HG03457 (cell line): Measurements from ENCODE around the gene CLEC16A.

Source experiments
- ATAC-seq: cut with Tn5 transposase; IDR thresholded peaks from one replicate; pipeline ENCODE4 v1.9.1; 2021; ENCODE audit warnings: moderate number of reproducible peaks; ENCODE audit not compliant: unreplicated experiment

CLEC16A gene

DNA sequence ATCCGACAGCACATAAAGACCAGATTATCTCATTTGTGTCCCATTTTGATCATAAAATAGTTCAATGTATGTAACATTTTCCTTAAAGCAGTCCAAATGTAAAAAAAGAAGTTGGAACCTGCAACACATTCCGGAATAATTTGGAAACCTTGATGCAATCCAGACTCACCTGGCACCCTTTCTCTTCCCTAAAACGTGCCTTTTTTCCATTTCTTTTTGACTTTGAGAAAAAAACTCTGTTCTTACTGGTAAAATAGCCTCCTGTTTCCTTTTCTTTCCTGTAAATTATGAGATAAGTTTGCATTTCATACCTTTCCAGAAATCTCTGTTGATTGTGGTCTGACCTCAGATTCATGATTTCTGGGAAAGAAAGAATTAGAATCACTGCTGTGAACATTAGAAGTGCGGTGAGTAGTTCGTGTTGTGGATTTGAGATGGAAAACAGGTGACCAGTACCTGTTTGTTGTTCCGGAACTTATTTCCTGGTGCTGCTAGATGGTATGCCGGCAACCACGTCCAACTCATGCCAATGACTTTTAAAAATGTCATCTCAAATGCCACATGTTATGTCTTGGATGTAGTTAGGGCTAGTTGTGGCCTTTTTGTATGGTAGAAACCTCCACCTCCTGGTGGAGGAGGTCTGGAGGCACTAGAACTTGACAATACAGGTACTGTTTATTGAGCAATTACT, 203.5 kb downstream of the CLEC16A start:
- ATAC-seq = no peak

DNA sequence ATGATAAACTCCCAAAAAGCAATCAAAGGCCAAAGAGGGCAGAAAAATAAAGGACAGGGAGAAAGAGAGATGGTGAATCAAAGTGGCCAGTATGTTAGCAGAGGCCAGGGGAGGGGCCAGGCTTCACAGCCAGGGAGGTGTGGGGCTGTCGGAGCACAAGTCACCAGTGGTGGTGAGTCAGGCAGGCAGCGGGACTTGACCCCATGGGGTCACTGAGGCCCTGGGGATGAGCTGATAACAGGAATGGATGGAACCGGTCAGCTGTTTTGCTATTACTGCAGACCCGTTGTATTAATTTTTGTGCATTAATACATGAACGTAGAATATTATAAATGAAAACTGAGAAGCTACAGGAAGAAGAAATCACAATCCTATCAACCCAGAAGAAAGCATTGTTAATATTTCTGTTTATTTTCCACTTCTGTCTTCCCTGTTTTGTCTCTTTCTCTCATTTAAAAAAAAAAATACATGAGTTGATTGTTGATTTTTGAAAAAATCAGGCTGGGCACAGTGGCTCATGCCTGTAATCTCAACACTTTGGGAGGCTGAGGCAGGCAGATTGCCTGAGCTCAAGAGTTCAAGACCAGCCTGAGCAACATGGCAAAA, 204.8 kb downstream of the CLEC16A start:
- ATAC-seq = no peak

DNA sequence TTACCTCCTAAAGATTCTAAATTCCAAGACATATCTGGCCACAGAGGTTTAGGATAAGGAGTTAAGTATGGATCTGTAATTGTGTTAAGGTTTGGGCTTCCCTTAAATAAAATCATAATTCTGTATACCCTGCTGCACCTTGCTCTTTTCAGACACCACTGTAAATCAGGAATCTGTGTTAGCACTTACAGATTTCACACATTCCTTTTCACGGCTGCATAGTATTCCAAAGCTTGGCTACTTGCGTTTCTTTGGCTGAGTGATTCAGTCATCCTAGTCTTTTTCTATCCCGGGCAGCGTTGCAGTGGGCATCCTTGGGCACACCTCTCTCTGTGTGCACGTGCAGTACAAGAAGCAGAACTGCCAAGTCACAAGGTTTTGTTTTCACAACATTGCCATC, 205.8 kb downstream of the CLEC16A start:
- ATAC-seq = no peak

DNA sequence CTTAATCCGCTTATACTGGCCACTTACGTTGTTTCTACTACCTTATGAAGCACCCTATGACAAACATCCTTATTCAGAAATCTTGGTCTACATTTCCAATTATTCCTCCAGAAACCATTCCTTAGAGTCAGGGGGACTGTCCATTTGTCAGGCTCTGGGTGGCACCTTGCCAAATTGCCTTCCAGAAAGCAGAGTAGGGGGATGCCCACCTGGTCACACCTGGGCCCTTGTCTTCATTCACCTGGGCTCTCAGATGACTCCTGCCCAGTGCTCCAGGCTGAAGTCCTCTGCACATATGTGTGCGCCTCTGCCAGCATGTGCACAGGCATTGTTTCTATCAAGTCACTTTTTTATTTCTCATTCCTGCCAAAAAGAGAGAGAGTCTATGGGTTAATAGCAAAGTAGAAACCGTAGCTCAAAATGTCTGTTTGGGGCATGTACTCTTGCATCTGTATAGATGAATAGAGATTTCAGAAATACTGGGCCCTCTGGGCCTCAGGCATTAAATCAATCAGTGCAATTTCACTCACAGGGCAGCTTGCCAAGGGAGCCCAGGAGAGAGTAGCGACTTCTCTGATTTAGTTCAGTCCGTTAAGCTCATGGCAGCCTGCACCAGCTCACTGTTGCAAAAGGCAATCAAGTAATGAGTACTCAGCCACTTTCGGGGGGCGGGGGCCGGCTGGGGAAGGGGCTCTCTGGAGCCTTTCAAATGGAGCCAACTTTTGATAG, 207.0 kb downstream of the CLEC16A start:
- no peak for ATAC-seq

DNA sequence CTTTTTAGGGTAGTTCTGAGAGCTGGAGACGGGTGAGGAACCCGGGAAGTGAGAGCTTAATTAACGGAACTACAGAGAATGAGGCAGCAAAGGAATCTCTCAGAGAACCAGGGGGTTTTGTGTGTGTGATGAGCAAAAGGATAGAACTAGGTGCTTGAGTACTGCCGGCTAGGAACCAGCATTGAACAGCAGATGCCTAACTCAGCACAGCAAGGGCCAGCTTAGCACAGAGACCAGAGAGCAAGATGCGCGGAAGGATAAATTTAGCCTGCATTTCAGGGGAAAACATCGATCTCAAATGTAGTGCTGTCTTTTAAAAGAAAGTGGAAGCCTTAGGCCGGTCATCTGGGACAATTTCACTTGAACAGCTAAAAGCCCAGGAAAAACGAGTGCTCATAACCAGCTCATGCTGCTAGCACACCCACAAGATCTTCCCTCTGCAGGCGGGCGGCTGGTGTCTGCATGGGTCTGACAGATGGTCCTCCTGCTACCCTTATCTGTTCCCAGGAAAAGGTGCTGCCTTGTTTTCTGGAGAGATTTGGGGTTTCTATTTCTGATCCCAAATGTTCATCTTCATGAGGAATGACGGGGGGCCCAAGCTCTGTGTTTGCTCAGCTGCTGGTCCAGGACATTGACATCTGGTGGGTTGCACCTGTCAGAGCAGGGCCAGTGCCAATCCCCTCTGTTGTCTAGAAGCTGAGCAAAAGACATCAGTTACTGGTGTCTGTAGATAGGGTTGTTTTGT, 207.7 kb downstream of the CLEC16A start:
- ATAC-seq = no peak

DNA sequence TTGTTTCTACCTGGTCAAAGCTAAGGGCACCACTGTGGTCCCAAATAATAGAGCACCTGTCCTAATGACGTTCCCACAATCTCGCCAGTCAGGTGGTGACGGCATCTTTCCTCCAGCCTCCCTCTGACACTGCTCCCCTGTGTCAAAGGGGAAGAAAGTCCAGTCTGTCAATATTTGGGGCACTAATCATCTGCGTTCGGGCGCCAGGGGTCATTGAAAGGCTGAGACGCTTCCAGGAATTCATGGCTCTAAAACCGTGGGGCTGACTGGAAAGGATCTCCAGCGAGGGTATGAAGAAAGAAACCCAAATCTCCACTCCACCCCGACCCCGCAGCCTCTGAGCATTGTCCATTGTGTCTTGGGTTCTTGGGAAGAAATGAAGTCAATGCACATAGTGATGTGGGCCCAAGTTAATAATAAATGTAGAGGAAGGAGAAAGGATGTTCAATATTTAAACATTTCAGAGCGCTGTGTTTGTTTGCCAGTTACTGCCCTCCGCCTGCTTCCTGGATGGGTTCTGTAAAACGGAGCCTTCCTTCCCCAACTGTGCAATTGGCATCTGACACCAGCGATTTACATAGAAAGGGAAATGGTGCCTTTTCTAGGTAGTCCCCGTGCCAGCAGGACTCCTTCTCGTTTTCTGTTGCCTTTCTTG, 208.4 kb downstream of the CLEC16A start:
- no peak for ATAC-seq

DNA sequence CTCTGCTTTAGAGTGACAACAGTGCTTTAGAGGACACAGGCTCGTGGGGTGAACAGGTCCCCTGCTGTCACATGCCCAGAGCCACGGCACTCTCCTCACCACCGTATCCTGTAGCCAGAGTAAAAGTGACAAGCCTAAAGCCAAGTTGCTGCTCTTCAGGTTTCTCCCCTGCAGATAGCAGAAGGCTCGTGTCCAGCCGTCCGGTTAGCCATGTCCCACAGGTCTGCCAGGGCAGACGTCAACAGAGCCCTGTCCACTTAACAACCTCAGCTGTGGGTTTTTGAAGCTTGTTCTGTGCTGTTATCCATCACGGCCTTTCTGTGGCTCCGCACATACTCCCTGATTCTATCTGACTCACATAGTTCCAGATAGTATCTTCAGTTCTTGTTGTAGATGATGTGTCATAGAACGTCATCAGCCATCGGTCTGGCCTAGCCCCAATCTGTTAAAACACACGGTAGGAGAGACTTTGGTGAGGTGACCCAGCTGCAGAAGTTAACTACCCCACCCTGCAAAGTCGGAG, 211.0 kb downstream of the CLEC16A start:
- no peak for ATAC-seq

DNA sequence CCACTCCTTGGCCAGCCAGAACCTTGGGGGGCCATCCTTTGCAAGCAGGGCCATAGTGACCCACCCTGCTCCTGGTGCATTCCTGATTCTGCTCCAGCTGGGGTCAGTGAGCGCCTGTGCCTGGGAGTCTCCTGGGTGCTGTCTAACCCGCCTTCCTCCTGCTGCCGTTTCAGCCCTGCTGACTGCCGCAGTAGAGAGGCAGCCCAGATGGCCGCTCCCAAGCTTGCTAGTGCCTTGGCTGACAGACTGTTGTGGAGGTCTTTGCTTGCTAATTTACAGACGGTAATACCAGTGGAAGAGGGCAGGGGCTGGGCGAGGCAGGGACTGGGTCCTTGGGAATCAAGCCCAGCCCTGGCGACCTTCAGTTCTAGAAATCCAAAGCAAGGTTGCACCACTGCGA, 212.0 kb downstream of the CLEC16A start:
- ATAC-seq = no peak

DNA sequence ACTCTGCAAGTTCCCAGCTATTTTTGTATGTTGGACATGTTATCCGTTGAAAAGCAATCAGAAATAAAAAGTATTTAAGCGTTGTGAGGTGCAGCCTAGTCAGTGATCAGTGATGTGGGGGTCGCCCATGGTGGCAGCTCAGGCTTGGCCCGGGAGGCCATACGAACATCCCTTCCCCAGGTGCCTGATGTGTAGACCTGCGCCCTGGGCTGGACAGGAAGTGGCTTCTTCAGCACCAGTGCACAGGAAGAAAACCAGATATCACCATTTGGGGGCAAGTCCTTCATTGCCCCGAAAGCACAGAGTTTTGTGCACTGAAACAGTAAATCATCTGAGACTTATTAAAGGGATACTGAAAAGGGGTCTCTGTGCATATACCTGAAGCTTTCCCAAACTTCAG, 212.8 kb downstream of the CLEC16A start:
- no peak for ATAC-seq

DNA sequence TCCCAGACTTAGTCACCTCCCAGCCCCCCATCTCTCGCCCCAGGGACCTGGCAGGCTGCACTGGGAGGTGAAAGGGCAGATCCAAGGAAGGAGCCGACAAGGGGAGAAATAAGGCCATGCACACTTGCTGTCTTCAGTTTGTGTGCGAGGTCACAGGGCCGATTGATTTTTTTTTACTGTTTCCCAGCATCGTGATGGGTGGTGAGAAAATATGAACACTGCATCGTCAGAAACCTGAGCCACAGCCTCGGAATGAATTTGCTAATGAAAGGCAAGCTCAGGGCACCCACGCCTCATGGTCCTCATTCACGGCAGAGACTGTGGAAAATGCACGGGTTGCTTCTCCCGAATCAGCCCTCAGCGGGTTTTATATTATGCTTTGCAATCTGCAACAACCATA, 213.7 kb downstream of the CLEC16A start:
- ATAC-seq = no peak

DNA sequence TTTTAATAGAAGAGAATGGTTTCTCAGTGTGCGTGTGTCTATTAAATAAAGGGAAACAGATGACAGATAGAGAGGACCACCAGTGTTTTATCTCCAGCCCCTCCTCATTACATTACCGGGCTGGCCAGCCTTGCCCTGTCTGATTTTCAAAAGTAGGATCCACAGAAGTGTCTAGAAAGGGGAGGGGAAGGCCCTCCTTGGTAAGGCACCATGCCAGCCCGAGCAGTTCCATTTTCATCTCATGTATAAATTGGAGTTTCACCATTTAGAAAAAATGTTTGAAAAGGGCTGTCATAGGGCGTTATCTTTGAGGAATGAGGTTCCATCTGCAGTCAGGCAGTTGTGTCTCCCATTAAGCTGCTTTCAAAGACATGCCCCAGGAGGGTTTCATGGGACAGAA, 214.9 kb downstream of the CLEC16A start:
- ATAC-seq = no peak

DNA sequence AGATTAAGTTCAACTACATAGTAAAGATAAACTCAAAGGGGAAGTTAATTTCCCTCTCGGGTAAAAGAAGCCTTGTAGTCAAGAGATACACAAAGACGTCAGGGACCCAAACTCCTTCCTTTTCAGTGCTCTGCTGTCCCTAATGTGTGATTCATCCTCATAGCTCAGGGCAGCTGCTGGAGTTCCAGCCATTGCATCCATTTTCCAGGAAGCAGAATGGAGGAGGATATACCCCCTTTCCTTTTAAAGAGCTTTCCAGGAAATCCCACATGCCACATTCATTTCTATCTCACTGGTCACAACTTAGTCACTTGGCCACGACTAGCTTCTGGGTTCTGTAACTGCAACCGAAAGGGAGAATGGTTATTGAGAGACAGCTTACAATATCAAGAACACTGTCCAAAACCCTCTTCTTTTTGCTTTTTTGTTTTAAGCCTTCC, 216.3 kb downstream of the CLEC16A start:
- no peak for ATAC-seq

DNA sequence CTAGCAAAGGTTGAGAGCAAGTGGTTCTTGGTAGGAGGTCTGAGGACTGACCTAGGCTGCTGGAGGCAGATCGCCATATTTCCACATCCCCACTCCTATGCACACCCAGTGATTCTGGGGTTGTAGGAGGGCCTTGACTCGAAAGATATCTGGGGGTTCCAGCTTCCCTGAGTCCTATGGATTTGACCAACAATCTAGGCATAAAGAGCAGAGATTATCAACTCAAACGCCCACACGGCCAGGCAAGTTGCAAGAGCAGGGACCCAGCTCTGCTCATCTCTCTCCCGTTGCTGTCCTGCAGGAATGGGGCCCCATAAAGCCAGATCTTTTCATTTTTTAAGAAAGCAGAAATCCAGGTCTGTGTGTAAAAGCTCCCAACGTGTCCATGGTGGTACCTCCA, 217.1 kb downstream of the CLEC16A start:
- no peak for ATAC-seq

DNA sequence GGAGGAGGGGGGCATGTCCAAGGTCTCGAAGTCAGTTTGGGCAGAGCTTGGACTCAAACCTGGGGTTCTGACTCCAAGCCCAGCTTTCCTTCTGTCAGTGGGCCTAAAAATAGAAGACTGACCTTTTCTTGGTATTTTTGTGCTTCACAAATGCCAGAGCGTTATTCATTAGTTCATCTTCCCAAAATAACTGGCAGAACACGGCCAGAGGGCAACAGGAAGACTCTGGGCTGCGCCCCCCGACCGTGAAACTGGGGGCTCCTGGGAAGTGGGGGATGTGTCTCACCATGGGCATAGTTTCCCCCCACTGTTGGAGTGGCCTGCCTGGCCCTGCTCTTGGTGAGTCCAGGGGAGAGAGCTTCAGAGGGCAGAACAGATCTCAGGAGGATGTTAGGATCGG, 217.6 kb downstream of the CLEC16A start:
- ATAC-seq = no peak

DNA sequence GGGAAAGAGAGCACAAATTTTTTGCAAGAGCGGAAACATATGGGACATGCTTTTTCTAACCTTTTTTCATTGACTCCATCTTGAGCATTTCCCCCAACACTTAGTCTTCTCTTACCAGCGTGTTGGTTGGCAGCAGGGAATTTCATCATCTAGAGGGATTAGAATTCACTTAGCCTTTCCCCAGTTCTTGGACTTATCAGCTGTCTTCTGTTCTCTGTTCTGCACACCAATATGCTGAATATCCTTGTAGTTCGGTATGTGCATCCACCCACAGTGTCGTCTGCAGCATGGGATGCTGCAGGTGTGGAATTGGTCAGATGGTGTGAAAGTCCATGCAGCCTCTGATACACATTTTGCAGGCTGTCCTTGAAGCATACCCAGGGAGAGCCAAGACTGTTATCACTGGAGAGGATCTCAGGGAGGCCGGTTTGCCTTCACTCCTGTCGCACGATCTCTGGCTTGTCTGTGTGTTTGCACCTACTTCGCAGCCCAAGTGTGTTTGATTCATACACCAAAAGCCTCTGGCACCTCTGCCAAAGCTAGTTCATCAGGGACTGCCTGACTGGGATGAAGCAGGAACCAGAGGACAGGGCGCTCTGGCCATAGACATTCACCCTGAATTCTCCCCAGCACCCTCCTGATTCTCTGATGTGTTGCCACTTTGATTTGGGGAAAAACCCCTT, 218.4 kb downstream of the CLEC16A start:
- no peak for ATAC-seq

DNA sequence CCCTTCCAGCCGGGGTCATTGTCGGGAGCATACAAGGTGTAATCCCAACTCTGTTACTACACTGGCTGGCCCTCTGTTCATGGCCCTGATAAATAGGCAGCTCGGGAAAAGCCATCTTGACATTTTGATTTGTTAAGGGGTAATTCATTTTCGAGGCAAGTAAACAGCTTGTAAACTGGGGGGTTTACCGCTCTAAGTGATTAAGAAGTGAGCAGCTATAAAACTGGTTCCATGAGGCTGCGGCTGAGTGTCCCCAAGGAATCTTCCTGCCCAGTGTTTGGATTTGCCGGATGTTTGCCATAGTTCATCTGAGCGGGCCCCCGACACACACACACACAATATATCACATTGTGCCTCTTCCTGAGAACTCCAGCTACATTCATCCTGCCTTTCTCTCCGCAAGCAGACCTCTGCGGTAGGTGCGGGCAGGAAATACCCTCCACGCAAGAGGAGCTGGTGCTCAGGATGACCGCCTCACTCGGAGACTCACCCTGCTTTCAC, 219.4 kb downstream of the CLEC16A start:
- no peak for ATAC-seq

DNA sequence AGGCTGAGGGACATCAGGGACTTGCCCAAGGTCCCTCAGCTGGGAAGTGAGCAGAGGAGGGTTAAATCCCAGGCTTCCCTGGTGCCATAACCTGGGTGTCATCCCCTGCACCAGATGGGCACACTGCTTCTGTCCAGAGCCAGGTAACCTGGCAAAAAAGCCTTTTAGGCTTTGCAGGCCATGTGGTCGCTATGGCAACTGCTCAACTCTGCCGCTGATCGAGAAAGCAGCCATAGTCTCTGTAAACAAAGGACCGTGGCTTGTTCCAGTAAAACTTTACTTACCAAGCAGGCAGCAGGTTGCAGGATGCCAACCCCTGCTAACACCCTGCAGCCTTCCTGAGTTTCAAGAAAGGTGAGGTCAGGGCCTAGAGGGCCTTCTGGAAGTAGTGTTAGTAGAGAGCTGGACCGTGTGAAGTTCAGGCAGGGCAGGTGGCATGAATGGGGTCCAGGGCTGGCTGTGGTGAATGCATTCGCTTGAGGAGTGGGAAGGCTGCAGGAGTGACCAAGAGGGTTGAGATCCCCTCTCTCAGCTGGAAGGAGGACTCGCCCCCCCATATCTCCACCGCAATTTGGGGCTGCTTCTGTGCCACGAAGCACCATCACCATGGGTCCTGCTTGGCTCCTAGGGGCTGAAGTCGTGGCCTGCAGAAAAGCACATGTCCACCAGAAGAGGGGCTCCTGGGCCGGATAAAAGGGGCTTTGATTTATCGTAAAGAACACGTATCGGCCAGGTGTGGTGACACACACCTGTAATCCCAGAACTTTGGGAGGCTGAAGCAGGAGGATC, 220.3 kb downstream of the CLEC16A start:
- ATAC-seq = no peak

DNA sequence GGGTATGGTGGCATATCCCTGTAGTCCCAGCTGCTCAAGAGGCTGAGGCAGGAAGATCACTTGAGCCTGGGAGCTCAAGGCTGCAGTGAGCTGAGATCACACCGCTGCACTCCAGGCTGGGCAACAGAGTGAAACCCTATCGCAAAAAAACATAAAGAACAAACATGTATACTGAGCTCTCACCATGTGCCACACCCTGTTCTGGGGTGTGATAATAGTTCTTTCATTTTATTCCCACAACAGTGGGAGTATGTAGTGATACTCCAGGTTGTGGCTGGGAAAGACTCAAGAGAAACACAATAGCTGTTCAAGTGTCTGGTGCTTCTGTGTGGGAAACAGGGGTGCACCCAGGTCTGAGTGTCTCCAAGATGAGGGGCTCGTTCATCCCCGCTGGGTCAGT, 221.0 kb downstream of the CLEC16A start:
- no peak for ATAC-seq
